H9 (cell line): ENCODE measurements around the gene PHACTR1. TPM values are rescaled to one million over a fixed set of nuclear protein-coding genes. Genes with fewer than 3 reads are reported as not detected.

ENCODE experiments used
- DNase-seq: peaks from one replicate; pipeline ENCODE4 v3.0.0-alpha.2; 2017
- H2AFZ ChIP-seq: one replicate; pipeline ENCODE4 v1.6.1; 2013; ENCODE audit warnings: mild to moderate bottlenecking, low read length, control low read depth, moderate library complexity
- H2AK5ac ChIP-seq: 2 replicates; pipeline ENCODE4 v1.6.1; 2013; ENCODE audit warnings: low read length, control low read depth, mixed read lengths; ENCODE audit not compliant: insufficient read length
- H2BK120ac ChIP-seq: one replicate; pipeline ENCODE4 v1.6.1; 2013; ENCODE audit warnings: low read depth, mild to moderate bottlenecking, low read length, control low read depth, inconsistent platforms; ENCODE audit not compliant: poor library complexity, severe bottlenecking
- H2BK12ac ChIP-seq: 2 replicates; pipeline ENCODE4 v1.6.1; 2013; ENCODE audit warnings: low read length, control low read depth, mixed read lengths, low read depth; ENCODE audit not compliant: insufficient read length
- H2BK15ac ChIP-seq: 2 replicates; pipeline ENCODE4 v1.6.1; 2013; ENCODE audit warnings: low read depth, low read length, control low read depth
- H2BK20ac ChIP-seq: one replicate; pipeline ENCODE4 v1.6.1; 2013; ENCODE audit warnings: low read depth, mild to moderate bottlenecking, low read length, control low read depth, inconsistent platforms; ENCODE audit not compliant: poor library complexity, severe bottlenecking
- H2BK5ac ChIP-seq: 2 replicates; pipeline ENCODE4 v1.6.1; 2013; ENCODE audit warnings: low read length, control low read depth, mixed read lengths; ENCODE audit not compliant: insufficient read length
- H3K14ac ChIP-seq: 2 replicates; pipeline ENCODE4 v1.6.1; 2013; ENCODE audit warnings: low read length, control low read depth; ENCODE audit not compliant: insufficient read depth
- H3K18ac ChIP-seq: 2 replicates; pipeline ENCODE4 v1.6.1; 2013; ENCODE audit warnings: low read depth, mild to moderate bottlenecking, mixed read lengths, low read length, control low read depth; ENCODE audit not compliant: insufficient read length
- H3K23ac ChIP-seq: 2 replicates; pipeline ENCODE4 v1.6.1; 2013; ENCODE audit warnings: low read length, control low read depth, mixed read lengths, low read depth; ENCODE audit not compliant: insufficient read length
- H3K23me2 ChIP-seq: 2 replicates; pipeline ENCODE4 v1.6.1; 2013; ENCODE audit warnings: low read depth, mild to moderate bottlenecking, mixed read lengths, low read length, control low read depth; ENCODE audit not compliant: insufficient read length, poor library complexity, severe bottlenecking
- H3K27ac ChIP-seq: 2 replicates; pipeline ENCODE4 v1.5.1; 2013; ENCODE audit warnings: low read length, control low read depth, mixed read lengths, low read depth; ENCODE audit not compliant: insufficient read length
- H3K27me3 ChIP-seq: 2 replicates; pipeline ENCODE4 v1.6.1; 2013; ENCODE audit warnings: low read length, control low read depth, inconsistent platforms; ENCODE audit not compliant: insufficient read depth
- H3K4ac ChIP-seq: 2 replicates; pipeline ENCODE4 v1.6.1; 2013; ENCODE audit warnings: low read depth, mild to moderate bottlenecking, control low read depth, inconsistent platforms, low read length, moderate library complexity
- H3K4me1 ChIP-seq: 2 replicates; pipeline ENCODE4 v1.6.1; 2013; ENCODE audit warnings: low read length, control low read depth, inconsistent platforms; ENCODE audit not compliant: insufficient read depth
- H3K4me2 ChIP-seq: 2 replicates; pipeline ENCODE4 v1.6.1; 2013; ENCODE audit warnings: low read length, control low read depth, mixed read lengths; ENCODE audit not compliant: insufficient read length, insufficient read depth
- H3K56ac ChIP-seq: 2 replicates; pipeline ENCODE4 v1.6.1; 2013; ENCODE audit warnings: low read depth, mild to moderate bottlenecking, mixed read lengths, low read length, control low read depth; ENCODE audit not compliant: insufficient read length
- H3K79me1 ChIP-seq: 2 replicates; pipeline ENCODE4 v1.6.1; 2013; ENCODE audit warnings: low read depth, mild to moderate bottlenecking, moderate library complexity, low read length, control low read depth, inconsistent platforms; ENCODE audit not compliant: insufficient read depth, poor library complexity, severe bottlenecking
- H3K79me2 ChIP-seq: 2 replicates; pipeline ENCODE4 v1.6.1; 2013; ENCODE audit warnings: low read length, control low read depth, inconsistent platforms; ENCODE audit not compliant: insufficient read depth
- H3K9ac ChIP-seq: 2 replicates; pipeline ENCODE4 v1.6.1; 2013; ENCODE audit warnings: low read length, control low read depth, mixed read lengths; ENCODE audit not compliant: insufficient read length; ENCODE audit errors: extremely low read depth
- H3K9me3 ChIP-seq: one replicate; pipeline ENCODE4 v1.6.1; 2013; ENCODE audit warnings: low read depth, low read length, inconsistent platforms; ENCODE audit not compliant: control insufficient read depth
- H3T11ph ChIP-seq: one replicate; pipeline ENCODE4 v1.6.1; 2013; ENCODE audit warnings: mild to moderate bottlenecking, low read length, control low read depth, inconsistent platforms
- H4K20me1 ChIP-seq: one replicate; pipeline ENCODE4 v1.6.1; 2013; ENCODE audit not compliant: control insufficient read depth, insufficient read length, insufficient read depth
- H4K5ac ChIP-seq: 2 replicates; pipeline ENCODE4 v1.6.1; 2013; ENCODE audit warnings: low read depth, mild to moderate bottlenecking, mixed read lengths, low read length, control low read depth; ENCODE audit not compliant: insufficient read length
- H4K8ac ChIP-seq: replicated peaks from 2 replicates; pipeline ENCODE4 v1.6.1; 2013; ENCODE audit warnings: low read length, control low read depth, mixed read lengths, low read depth; ENCODE audit not compliant: insufficient read length
- H4K91ac ChIP-seq: 2 replicates; pipeline ENCODE4 v1.6.1; 2013; ENCODE audit warnings: low read depth, mild to moderate bottlenecking, moderate library complexity, mixed read lengths, low read length, control low read depth; ENCODE audit not compliant: insufficient read length
- H3K27ac Mint-ChIP-seq, 3 experiments: 2 replicates in 2 of 3; 3 replicates in 1 of 3; pipeline ENCODE4 v1.8.0; 2020 to 2021; ENCODE audit warnings: mixed read lengths in 3 of 3, mild to moderate bottlenecking in 1 of 3, moderate library complexity in 1 of 3
- H3K27me3 Mint-ChIP-seq: 2 replicates; pipeline ENCODE4 v1.8.0; 2021; ENCODE audit warnings: low read depth, mild to moderate bottlenecking, moderate library complexity, mixed read lengths
- H3K36me3 Mint-ChIP-seq, 3 experiments: 2 replicates in 2 of 3; 3 replicates in 1 of 3; pipeline ENCODE4 v1.8.0; 2020 to 2021; ENCODE audit warnings: low read depth in 3 of 3, mixed read lengths in 3 of 3; ENCODE audit not compliant: insufficient read depth in 1 of 3
- H3K4me1 Mint-ChIP-seq, 2 experiments: 2 replicates each; pipeline ENCODE4 v1.8.0; 2020; ENCODE audit warnings: mixed read lengths in 2 of 2
- H3K4me3 Mint-ChIP-seq, 2 experiments: 2 replicates in 1 of 2; 3 replicates in 1 of 2; pipeline ENCODE4 v1.8.0; 2020 to 2021; ENCODE audit warnings: mild to moderate bottlenecking in 2 of 2, mixed read lengths in 2 of 2, moderate library complexity in 1 of 2
- H3K9me3 Mint-ChIP-seq, 2 experiments: 2 replicates in 1 of 2; 3 replicates in 1 of 2; pipeline ENCODE4 v1.8.0; 2020; ENCODE audit warnings: mild to moderate bottlenecking in 2 of 2, mixed read lengths in 2 of 2, moderate library complexity in 1 of 2
- WGBS: extraction: QIAGEN DNeasy Blood & Tissue Kit; methylation state at CpG from one replicate; pipeline ENCODE4 v1.1.7; 2013; ENCODE audit warnings: missing lambda C conversion rate, low lambda C conversion rate, mixed read lengths; ENCODE audit not compliant: insufficient read length; ENCODE audit errors: extremely low coverage; 5-methylcytosine and 5-hydroxymethylcytosine counted together
- total RNA-seq: library from RNA; stranded (reverse); gene quantifications from 2 replicates; pipeline ENCODE4 v1.2.1, GENCODE V29; 2021
- TF ChIP-seq, protein P1 (sequence below): fragments of 200-600 bp; sonication (generic); conservative IDR thresholded peaks from 3 replicates; pipeline ENCODE4 v1.8.0; 2021; ENCODE audit warnings: antibody characterized with exemption, mild to moderate bottlenecking

Gene PHACTR1
- total RNA-seq, 1 experiment from 2014 or later = 15.9 TPM

DNA sequence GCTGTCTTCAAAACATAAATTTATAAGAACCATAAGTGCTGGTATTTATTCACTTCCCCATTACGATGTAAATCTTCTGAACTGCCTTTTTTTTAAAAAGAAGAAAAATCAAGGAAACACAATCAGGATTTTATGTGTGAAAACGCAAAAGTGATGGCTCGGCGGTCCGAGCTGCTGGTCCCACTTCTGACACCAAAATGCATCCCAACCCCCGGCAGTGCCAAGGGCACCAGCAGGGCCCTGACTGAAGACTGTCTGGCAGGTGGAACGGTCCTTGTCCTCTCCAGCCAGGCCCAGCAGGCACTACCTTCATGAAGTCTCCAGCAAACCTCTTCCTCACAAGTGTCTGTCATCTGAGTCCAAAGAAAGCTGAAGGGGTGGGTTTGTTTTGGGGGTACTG is 570.5 kb downstream of the PHACTR1 start:
- Histone ChIP-seq H3K79me2 (no peaks in the 10 kb centered on the region), H4K5ac (no peak overlapping the region), H3K23ac (no peak overlapping the region), H3K4me2 (no peak overlapping the region), H3T11ph (no peak overlapping the region), H3K9ac (no peak overlapping the region), H2BK15ac (no peak overlapping the region), H3K14ac (no peak overlapping the region), H2AK5ac (no peak overlapping the region), H4K8ac (no peak overlapping the region), H3K23me2 (no peaks in the 10 kb centered on the region), H2BK5ac (no peak overlapping the region), H2BK20ac (no peak overlapping the region), H2BK12ac (no peak overlapping the region), H2BK120ac (no peak overlapping the region), H3K27ac (no peak overlapping the region), H3K56ac (no peak overlapping the region), H3K4ac (no peak overlapping the region), H2AFZ (no peak overlapping the region), H4K91ac (no peak overlapping the region), H3K9me3 (peaks cover 16% of the 10 kb centered on the region), H3K27me3 (no peaks in the 10 kb centered on the region), H3K18ac (no peak overlapping the region), H4K20me1 (no peaks in the 10 kb centered on the region), H3K79me1 (no peaks in the 10 kb centered on the region), H3K4me1 (no peaks in the 10 kb centered on the region)
- Mint-ChIP-seq H3K36me3 (peaks cover 42 to 71% (median 58%) of the 10 kb centered on the region in 3 experiments), H3K9me3 (peaks cover 23 to 31% of the 10 kb centered on the region in 2 experiments), H3K27ac (no peak overlapping the region), H3K4me3 (no peak overlapping the region), H3K4me1 (peaks cover 5 to 10% of the 10 kb centered on the region in 2 experiments), H3K27me3 (no peaks in the 10 kb centered on the region)
- TF ChIP-seq, protein P1, sequence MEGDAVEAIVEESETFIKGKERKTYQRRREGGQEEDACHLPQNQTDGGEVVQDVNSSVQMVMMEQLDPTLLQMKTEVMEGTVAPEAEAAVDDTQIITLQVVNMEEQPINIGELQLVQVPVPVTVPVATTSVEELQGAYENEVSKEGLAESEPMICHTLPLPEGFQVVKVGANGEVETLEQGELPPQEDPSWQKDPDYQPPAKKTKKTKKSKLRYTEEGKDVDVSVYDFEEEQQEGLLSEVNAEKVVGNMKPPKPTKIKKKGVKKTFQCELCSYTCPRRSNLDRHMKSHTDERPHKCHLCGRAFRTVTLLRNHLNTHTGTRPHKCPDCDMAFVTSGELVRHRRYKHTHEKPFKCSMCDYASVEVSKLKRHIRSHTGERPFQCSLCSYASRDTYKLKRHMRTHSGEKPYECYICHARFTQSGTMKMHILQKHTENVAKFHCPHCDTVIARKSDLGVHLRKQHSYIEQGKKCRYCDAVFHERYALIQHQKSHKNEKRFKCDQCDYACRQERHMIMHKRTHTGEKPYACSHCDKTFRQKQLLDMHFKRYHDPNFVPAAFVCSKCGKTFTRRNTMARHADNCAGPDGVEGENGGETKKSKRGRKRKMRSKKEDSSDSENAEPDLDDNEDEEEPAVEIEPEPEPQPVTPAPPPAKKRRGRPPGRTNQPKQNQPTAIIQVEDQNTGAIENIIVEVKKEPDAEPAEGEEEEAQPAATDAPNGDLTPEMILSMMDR = no peak
- WGBS = no CpG with 5 or more reads among the region's 7 CpGs
- DNase-seq = no peak
